H1 (cell line): ENCODE measurements around the gene ANKLE1. TPM values are rescaled to one million over a fixed set of nuclear protein-coding genes. Genes with fewer than 3 reads are reported as not detected.

ENCODE experiments used
- CTCF ChIA-PET: fragments of 300-600 bp; sonication (Branson Sonifier 250); formaldehyde crosslinking; loops from one replicate; lab custom pipeline; 2021; ENCODE audit not compliant: partially characterized antibody; lab: Charles Lee
- POLR2A ChIA-PET: fragments of 300-600 bp; sonication (Branson Sonifier 250); formaldehyde crosslinking; loops from one replicate; lab custom pipeline; 2021; ENCODE audit warnings: inconsistent platforms; ENCODE audit not compliant: partially characterized antibody; lab: Charles Lee
- DNase-seq, 2 experiments: peaks; one replicate each; pipeline versions ENCODE4 v3.0.0 to v3.0.0-alpha.2; 2010 to 2022; ENCODE audit warnings: low spot score in 2 of 2, low read depth in 1 of 2, mixed read lengths in 1 of 2
- FAIRE-seq: peaks from 2 replicates; lab custom pipeline; 2011; peaks lifted over from hg19 to GRCh38; lab: Jason Lieb, UNC
- H2AFZ ChIP-seq: 2 replicates; pipeline ENCODE4 v1.8.1; 2012; ENCODE audit warnings: low read length, inconsistent platforms
- H2AK5ac ChIP-seq: 2 replicates; pipeline ENCODE4 v1.6.1; 2013; ENCODE audit warnings: low read depth, low read length
- H2BK120ac ChIP-seq: replicated peaks from 2 replicates; pipeline ENCODE3; 2013; ENCODE audit warnings: low read depth, low read length, inconsistent platforms
- H2BK12ac ChIP-seq: 2 replicates; pipeline ENCODE4 v1.6.1; 2013; ENCODE audit warnings: low read depth, low read length
- H2BK15ac ChIP-seq: 2 replicates; pipeline ENCODE4 v1.6.1; 2013; ENCODE audit warnings: low read length
- H2BK20ac ChIP-seq: 2 replicates; pipeline ENCODE4 v1.6.1; 2013; ENCODE audit warnings: low read length
- H2BK5ac ChIP-seq: 2 replicates; pipeline ENCODE4 v1.6.1; 2013; ENCODE audit warnings: low read depth, low read length
- H3K14ac ChIP-seq: 2 replicates; pipeline ENCODE4 v1.6.1; 2013; ENCODE audit warnings: inconsistent platforms; ENCODE audit not compliant: insufficient read length
- H3K18ac ChIP-seq: 2 replicates; pipeline ENCODE4 v1.6.1; 2013; ENCODE audit warnings: low read length; ENCODE audit errors: extremely low read depth
- H3K23ac ChIP-seq: 2 replicates; pipeline ENCODE4 v1.6.1; 2013; ENCODE audit warnings: inconsistent platforms; ENCODE audit not compliant: insufficient read length
- H3K23me2 ChIP-seq: 2 replicates; pipeline ENCODE4 v1.6.1; 2013; ENCODE audit warnings: low read depth, low read length
- H3K27ac ChIP-seq: 2 replicates; pipeline ENCODE4 v1.6.1; 2011; ENCODE audit warnings: low read depth, low read length, inconsistent platforms
- H3K27me3 ChIP-seq, 4 experiments: replicated peaks in 1 of 4; 1 replicate in 1 of 4; 2 replicates in 3 of 4; pipeline versions ENCODE4 v1.6.1 to v1.8.1; 2011 to 2013; ENCODE audit warnings: low read length in 3 of 4, mild to moderate bottlenecking in 3 of 4, inconsistent platforms in 2 of 4, mixed read lengths in 2 of 4, moderate library complexity in 1 of 4; ENCODE audit not compliant: control insufficient read depth in 3 of 4, insufficient read depth in 3 of 4; ENCODE audit errors: extremely low read depth in 1 of 4
- H3K36me3 ChIP-seq, 4 experiments: 2 replicates each; pipeline versions ENCODE4 v1.6.1 to v1.8.1; 2011 to 2013; ENCODE audit warnings: mild to moderate bottlenecking in 4 of 4, low read length in 3 of 4, moderate library complexity in 2 of 4, control low read depth in 1 of 4, inconsistent platforms in 1 of 4; ENCODE audit not compliant: insufficient read depth in 4 of 4, control insufficient read depth in 2 of 4
- H3K4ac ChIP-seq: replicated peaks from 2 replicates; pipeline ENCODE3; 2013; ENCODE audit warnings: low read length, low read depth, mixed read lengths, inconsistent platforms; ENCODE audit not compliant: insufficient read length
- H3K4me1 ChIP-seq, 4 experiments: replicated peaks in 1 of 4; 1 replicate in 1 of 4; 2 replicates in 3 of 4; pipeline versions ENCODE4 v1.6.1 to v1.8.1; 2011 to 2013; ENCODE audit warnings: low read length in 3 of 4, inconsistent platforms in 2 of 4, mixed read lengths in 1 of 4; ENCODE audit not compliant: insufficient read depth in 4 of 4, control insufficient read depth in 3 of 4
- H3K4me2 ChIP-seq, 2 experiments: 2 replicates each; pipeline versions ENCODE4 v1.6.1 to v1.8.1; 2011 to 2013; ENCODE audit warnings: low read depth in 2 of 2, low read length in 2 of 2, control low read depth in 1 of 2, inconsistent platforms in 1 of 2, mild to moderate bottlenecking in 1 of 2; ENCODE audit not compliant: insufficient read depth in 1 of 2
- H3K4me3 ChIP-seq, 4 experiments: fragments of 200-600, 300-600 bp in 1 of 4; sonication (generic), shearing (Covaris generic), sonication (Bioruptor Twin) in 1 of 4; 2 replicates each; pipeline versions ENCODE4 v1.5.1 to v1.8.1; 2011 to 2016; ENCODE audit warnings: low read length in 4 of 4, low read depth in 3 of 4, control low read depth in 2 of 4, inconsistent platforms in 2 of 4, mild to moderate bottlenecking in 2 of 4, mixed read lengths in 1 of 4, moderate library complexity in 1 of 4; ENCODE audit not compliant: insufficient read depth in 2 of 4; ENCODE audit errors: extremely low read depth in 1 of 4
- H3K56ac ChIP-seq: replicated peaks from 2 replicates; pipeline ENCODE3; 2013; ENCODE audit warnings: low read depth, mild to moderate bottlenecking, mixed read lengths, low read length, inconsistent platforms; ENCODE audit not compliant: insufficient read length
- H3K79me1 ChIP-seq: 2 replicates; pipeline ENCODE4 v1.6.1; 2013; ENCODE audit warnings: low read depth, low read length, control low read depth
- H3K79me2 ChIP-seq, 2 experiments: 2 replicates each; pipeline versions ENCODE4 v1.6.1 to v1.8.1; 2012 to 2013; ENCODE audit warnings: low read length in 2 of 2, mild to moderate bottlenecking in 2 of 2, inconsistent platforms in 1 of 2; ENCODE audit not compliant: insufficient read depth in 2 of 2, control insufficient read depth in 1 of 2
- H3K9ac ChIP-seq, 4 experiments: replicated peaks in 1 of 4; 1 replicate in 1 of 4; 2 replicates in 3 of 4; pipeline versions ENCODE4 v1.6.1 to v1.8.1; 2011 to 2013; ENCODE audit warnings: low read depth in 3 of 4, low read length in 3 of 4, control low read depth in 2 of 4, mild to moderate bottlenecking in 2 of 4, moderate library complexity in 2 of 4, inconsistent platforms in 1 of 4; ENCODE audit errors: extremely low read depth in 1 of 4
- H3K9me3 ChIP-seq, 2 experiments: 2 replicates each; pipeline versions ENCODE4 v1.6.1 to v1.8.1; 2012 to 2013; ENCODE audit warnings: mild to moderate bottlenecking in 2 of 2, moderate library complexity in 2 of 2, control low read depth in 1 of 2, inconsistent platforms in 1 of 2, low read depth in 1 of 2, low read length in 1 of 2, mixed read lengths in 1 of 2; ENCODE audit not compliant: insufficient read depth in 2 of 2
- H4K20me1 ChIP-seq, 2 experiments: replicated peaks in 1 of 2; 2 replicates each; pipeline versions ENCODE3 to v1.8.1; 2011 to 2013; ENCODE audit warnings: inconsistent platforms in 2 of 2, low read length in 2 of 2, mild to moderate bottlenecking in 1 of 2; ENCODE audit not compliant: insufficient read depth in 2 of 2, control insufficient read depth in 1 of 2
- H4K5ac ChIP-seq: 2 replicates; pipeline ENCODE4 v1.6.1; 2013; ENCODE audit warnings: low read length, low read depth, mixed read lengths, inconsistent platforms; ENCODE audit not compliant: insufficient read length
- H4K8ac ChIP-seq: 2 replicates; pipeline ENCODE4 v1.8.0; 2013; ENCODE audit warnings: mild to moderate bottlenecking, moderate library complexity, low read length, inconsistent platforms; ENCODE audit not compliant: insufficient read depth; ENCODE audit errors: extremely low read depth
- H4K91ac ChIP-seq: replicated peaks from 2 replicates; pipeline ENCODE3; 2013; ENCODE audit warnings: low read length, mixed read lengths, inconsistent platforms; ENCODE audit not compliant: insufficient read length
- FOSL1 ChIP-seq: IDR thresholded peaks from 2 replicates; pipeline ENCODE4 v1.6.1; 2011; ENCODE audit warnings: mild to moderate bottlenecking, low read depth, low read length, moderate library complexity; ENCODE audit not compliant: insufficient read depth
- SRF ChIP-seq: IDR thresholded peaks from 2 replicates; pipeline ENCODE4 v1.6.1; 2011; ENCODE audit warnings: mild to moderate bottlenecking, low read depth, low read length, moderate library complexity
- WGBS, 2 experiments: shearing (Covaris generic) in 1 of 2; methylation state at CpG; one replicate each; pipeline versions ENCODE4 v1.1.6 to v1.1.7; 2013 to 2015; ENCODE audit warnings: low lambda C conversion rate in 2 of 2, mixed read lengths in 2 of 2, inconsistent platforms in 1 of 2, low coverage in 1 of 2, missing lambda C conversion rate in 1 of 2; ENCODE audit not compliant: insufficient replicate concordance in 2 of 2, insufficient coverage in 1 of 2, insufficient read length in 1 of 2; ENCODE audit errors: extremely low coverage in 1 of 2, missing lambda C conversion rate in 1 of 2; 5-methylcytosine and 5-hydroxymethylcytosine counted together
- polyA plus RNA-seq, 7 experiments: library from polyadenylated mRNA; depleted of rRNA in 3 of 7; stranded (reverse) in 5 of 7; unstranded in 2 of 7; fragments of >200 nt in 5 of 7; fragments of 200-250 nt in 2 of 7; gene quantifications; 1 replicate in 5 of 7; 2 replicates in 1 of 7; 4 replicates in 1 of 7; pipeline versions ENCODE4 v1.2.1 to v1.2.3, GENCODE V29; 2011 to 2013; ENCODE audit warnings: missing spikeins in 2 of 7, mixed read lengths in 2 of 7
- total RNA-seq: library from RNA; stranded (reverse); fragmentation: NEBNext Ultra II Directional; extraction: Animal tissue kit (Norgen Biotek cat#: 25700); gene quantifications from 2 replicates; pipeline ENCODE4 v1.2.1, GENCODE V29; 2021

ANKLE1 gene
- total and polyA plus RNA-seq, 2 of the 8 experiments (the other 6 are each of a cell fraction or from before 2014, with no cell fraction given), result 6.1 to 9.6 TPM

GRCh38 chr19:17309965-17310461 lies 28.3 kb downstream of the ANKLE1 start:
- H3K56ac ChIP-seq, result no peak overlapping the region
- no peak overlapping the region for H2AFZ ChIP-seq
- no peak for FAIRE-seq
- peaks cover 0 to 14% of the 10 kb centered on the region in 2 experiments for H4K20me1 ChIP-seq
- H3K18ac ChIP-seq, result no peak overlapping the region; the same call in 1 of the 2 replicates
- H3K4ac ChIP-seq, result no peak overlapping the region
- peak overlapping the region; percentile 84 for H2BK5ac ChIP-seq
- no peak overlapping the region for H4K91ac ChIP-seq
- 11% methylated on average over 20 of the region's 23 CpGs; no CpG with 5 or more reads in 1 of the 2 experiments for WGBS, 2 experiments
- 0 out of 2 replicates have a peak overlapping the region, but pooled peaks have one; percentile 12 for H2BK12ac ChIP-seq
- no peak for DNase-seq
- peak overlapping the region; percentile 72 to 82 for H3K4me2 ChIP-seq
- no peaks in the 10 kb centered on the region for H3K27me3 ChIP-seq
- H3K79me2 ChIP-seq, result peaks cover 8 to 36% of the 10 kb centered on the region in 2 experiments; a peak in 3 of 4 replicates
- H3K4me3 ChIP-seq, result peak overlapping the region; percentile 76 to 92 (median 80)
- ChIA-PET POLR2A (interaction anchor here (0.7 to 18.5 kb wide), 9 partner anchors 16 to 84 kb away, joined by 3 to 329 read pairs (median 3); partner anchors contain the start of genes ANO8 and CCDC194), CTCF (interaction anchor here (1.0 to 2.4 kb wide), 4 partner anchors 7 to 36 kb away, joined by 3 to 13 read pairs (median 4); no protein-coding TSS in a partner anchor)
- 0 out of 2 replicates have a peak overlapping the region, but pooled peaks have one; percentile 93 for H4K8ac ChIP-seq
- no peak overlapping the region for H4K5ac ChIP-seq
- TF ChIP-seq SRF, result no peak
- no peak for TF ChIP-seq FOSL1
- H2BK120ac ChIP-seq, result no peak overlapping the region
- H3K23ac ChIP-seq, result no peak overlapping the region
- H3K4me1 ChIP-seq, result peaks cover 2 to 13% (median 5%) of the 10 kb centered on the region in 4 experiments; a peak in 5 of 7 replicates
- H3K9me3 ChIP-seq, result no peaks in the 10 kb centered on the region
- peak overlapping the region; percentile 4; the same call in 1 of the 2 replicates for H3K27ac ChIP-seq
- H3K23me2 ChIP-seq, result peaks cover 9% of the 10 kb centered on the region
- no peak overlapping the region for H3K14ac ChIP-seq
- no peak overlapping the region for H2BK15ac ChIP-seq
- H3K79me1 ChIP-seq, result peaks cover 21% of the 10 kb centered on the region
- no peak overlapping the region for H2BK20ac ChIP-seq
- H3K36me3 ChIP-seq, result peaks cover 4 to 13% (median 9%) of the 10 kb centered on the region in 4 experiments
- peak overlapping the region; percentile 40 to 68 (median 47) for H3K9ac ChIP-seq
- H2AK5ac ChIP-seq, result no peak overlapping the region; the same call in 1 of the 2 replicates
